ENCODE measurements around the gene PTPN23.

Gene PTPN23

GRCh38 chr3:47421741-47422649, 41.2 kb downstream of the PTPN23 start:
- DNase-seq, result no peak

- no peak for DNase-seq
Observed at GRCh38 chr3:47422743-47423142, 41.9 kb downstream of the PTPN23 start.

DNA sequence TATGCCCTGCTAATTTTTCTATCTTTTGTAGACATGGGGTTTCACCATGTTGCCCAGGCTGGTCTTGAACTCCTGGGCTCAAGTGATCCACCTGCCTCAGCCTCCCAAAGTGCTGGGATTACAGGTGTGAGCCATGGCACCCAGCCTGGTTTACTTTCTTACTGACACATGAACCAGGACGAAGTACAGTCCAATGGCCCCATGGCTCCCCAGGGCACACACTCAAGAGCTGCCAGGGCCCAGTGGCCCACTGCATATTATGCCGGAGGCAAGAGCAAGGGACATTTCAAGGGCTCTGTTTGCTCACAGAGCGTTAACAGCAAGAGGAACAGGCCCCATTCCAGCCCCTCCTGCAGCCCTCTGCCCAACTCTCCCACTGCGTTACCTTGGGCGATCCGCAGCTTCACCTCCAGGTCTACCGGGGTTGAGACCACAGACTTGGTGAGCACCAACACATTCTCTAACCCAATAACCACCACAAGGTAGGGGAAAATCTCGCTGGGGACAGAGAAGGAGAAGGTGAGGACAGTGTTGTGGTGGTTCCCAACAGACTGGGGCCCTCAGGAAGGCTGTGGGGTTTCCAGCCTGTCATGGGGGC, 42.8 kb downstream of the PTPN23 start:
- DNase-seq, result no peak

DNA sequence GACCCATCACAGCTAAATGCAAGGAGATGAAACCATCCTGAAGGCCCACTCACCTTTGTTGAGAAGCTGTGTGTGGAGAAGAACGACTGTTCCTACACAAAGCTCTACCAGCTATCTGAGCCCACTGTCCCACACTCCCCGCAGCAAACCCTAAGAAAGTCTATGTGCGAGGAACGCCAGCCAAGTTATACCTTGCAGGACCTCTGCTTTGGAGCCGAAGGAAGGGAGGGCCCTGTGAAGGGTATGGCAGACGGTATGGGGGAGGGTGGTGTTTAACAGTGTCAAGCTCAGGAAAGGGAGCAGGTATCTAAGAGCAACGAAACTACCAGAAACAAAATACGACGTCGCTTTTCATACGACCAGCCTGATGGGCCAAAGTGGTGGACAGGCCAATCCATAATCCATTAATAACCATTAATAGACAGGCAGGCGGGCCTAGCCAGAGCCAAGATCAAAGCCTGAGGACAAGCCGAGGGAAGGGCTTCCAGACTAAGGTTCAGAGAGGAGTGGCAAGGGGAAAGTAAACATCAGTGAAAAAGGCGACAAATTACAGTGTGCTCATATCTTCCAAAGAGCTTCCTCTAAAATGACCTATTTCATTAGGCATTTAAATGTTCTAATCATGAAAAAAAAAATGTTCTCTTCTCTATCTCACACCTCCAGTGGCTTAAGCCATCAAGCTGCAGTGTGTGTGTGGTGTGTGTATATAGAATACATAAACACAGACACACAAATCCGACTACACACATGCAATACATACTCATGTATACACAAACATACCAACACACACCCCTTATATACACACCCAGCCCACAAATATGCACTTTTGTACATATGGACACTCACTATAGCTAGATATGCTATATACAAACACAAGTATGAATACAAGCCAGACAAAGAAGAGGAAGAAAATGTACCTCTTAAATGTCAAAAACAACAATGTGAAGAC, 43.9 kb downstream of the PTPN23 start:
- no peak for DNase-seq

- DNase-seq, result no peak
Observed at GRCh38 chr3:47425383-47425778, 44.6 kb downstream of the PTPN23 start.

- no peak for DNase-seq
Observed at GRCh38 chr3:47425959-47426358, 45.1 kb downstream of the PTPN23 start.

- no peak for DNase-seq
Observed at GRCh38 chr3:47427866-47428265, 47.0 kb downstream of the PTPN23 start.

- no peak for DNase-seq
Observed at GRCh38 chr3:47428662-47429061, 47.8 kb downstream of the PTPN23 start.

DNA sequence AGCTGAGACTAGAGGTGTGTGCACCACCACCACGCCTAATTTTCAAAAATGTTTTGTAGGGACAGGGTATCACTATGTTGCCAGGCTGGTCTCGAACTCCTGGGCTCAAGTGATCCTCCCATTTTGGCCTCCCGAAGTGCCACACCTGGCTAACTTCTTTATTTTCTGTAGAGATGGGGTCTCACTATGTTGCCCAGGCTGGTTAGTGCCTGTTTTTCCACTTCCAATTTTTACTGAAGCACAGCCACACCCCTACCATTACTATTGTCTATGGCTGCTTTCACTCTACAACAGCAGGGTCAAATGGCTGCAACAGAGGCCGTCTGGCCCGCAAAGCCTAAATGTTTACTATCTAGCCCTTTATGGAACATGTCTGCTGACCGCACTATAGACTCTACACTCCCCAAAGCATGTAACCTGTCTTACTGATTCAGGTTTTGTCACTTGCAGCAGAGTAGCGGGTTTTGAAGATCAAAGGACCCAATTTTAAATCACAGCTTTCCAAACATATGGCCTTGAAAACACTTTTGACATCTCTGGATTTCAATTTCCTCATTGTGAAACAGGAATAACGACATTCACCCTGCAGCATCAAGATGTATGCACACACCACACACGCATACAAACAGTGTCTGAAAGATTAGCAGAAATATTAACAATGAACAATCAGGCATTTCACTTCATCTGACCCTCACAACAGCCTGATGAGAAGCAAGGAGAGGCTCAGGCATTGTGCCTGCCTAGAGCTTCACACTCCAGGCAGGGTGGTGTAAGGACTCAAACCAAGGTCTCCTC, 48.9 kb downstream of the PTPN23 start:
- no peak for DNase-seq

DNA sequence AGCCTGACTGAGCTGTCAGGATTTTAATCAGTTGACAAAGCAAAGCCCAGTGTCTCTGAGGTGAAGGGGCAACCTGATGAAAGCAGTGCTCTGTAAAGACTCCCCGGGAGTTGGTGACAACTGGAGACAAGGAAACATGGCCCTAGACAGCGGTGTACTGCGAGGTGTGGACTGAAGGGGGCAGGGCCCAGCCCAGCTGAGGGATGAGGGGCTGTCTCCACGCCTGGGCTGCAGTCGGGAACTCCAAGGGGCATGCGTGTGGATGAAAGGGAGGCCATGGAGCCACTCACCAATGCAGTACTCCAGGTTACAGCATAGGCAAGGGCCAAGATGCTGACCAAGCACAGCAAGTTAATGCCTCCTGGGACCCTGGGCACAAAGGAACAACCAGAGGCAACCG, 49.8 kb downstream of the PTPN23 start:
- DNase-seq, result no peak

- DNase-seq, result no peak
Observed at GRCh38 chr3:47431225-47431624, 50.4 kb downstream of the PTPN23 start.

DNA sequence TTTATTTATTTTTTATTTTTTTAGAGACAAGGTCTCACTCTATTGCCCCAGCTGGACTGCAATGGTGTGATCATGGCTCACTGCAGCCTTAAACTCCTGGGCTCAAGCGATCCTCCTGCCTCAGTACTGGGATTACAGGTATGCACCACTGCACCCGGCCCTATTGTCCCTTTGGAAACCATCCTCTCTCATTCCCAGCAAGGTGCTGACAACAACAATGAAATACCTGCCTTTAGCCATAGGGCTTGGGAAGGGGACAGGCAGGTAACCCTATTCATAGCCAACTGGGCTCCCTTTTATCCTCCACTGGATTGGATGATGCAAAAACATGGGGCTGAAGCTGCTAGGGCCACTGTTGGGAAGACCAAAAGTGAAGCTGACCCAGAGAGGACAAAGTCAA, 51.9 kb downstream of the PTPN23 start:
- DNase-seq, result no peak

- DNase-seq, result no peak
Observed at GRCh38 chr3:47433796-47434195, 53.0 kb downstream of the PTPN23 start.

GRCh38 chr3:47434849-47435248, 54.0 kb downstream of the PTPN23 start:
- DNase-seq, result no peak

- DNase-seq, result no peak
Observed at GRCh38 chr3:47436180-47436579, 55.4 kb downstream of the PTPN23 start.

- DNase-seq, result no peak
Observed at GRCh38 chr3:47440131-47440530, 59.3 kb downstream of the PTPN23 start.

DNA sequence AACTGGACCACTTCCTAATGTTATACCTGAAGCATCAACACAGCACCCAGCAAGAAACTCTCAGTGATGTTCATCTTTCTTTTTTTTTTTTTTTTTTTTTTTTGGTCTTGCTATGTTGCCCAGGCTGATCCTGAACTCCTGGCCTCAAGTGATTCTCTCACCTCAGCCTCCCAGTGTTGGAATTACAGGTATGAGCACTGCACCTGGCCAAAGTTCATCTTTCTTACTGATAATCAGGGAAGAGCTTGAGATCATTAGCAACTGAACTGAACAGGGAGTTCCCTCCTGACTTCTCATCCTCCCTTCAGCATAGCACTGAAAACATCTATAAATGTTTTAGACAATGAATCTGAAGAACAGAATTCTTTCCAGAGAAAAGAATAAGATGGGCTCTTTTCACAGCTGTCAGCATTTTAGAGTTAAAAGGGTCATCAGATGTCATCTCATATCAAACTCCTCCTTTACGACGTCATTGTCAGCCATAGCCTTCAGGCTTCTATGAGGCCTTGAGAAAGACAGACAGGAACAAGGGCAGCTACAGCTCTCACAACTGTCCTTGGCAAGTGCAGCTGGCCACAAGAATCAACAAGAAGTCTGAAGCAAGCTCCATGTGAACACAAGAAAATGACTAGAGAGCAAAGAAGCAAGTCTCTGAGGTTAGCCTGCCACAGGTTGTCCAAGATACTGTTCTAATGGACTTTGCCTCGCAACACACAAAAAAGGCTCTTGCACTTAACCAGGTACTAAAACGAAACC, 61.2 kb downstream of the PTPN23 start:
- no peak for DNase-seq

DNA sequence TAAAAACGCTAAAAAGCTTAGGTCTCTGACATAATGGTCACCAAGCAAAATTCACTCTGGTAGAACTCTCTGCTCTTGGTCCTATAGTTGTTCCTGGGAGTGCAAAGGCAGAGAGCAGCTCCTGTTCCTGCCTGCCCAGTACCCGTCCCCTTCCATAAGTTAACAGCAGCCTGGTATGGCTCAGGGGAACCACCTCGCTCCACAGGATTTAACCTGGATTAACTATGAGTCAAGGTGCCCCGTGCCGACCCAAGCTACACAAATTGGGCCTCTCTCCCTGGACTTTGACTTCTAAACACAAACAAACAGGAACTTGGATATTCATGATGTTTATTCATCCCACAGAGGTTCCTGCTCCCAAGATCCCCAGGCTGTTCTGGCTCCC, 62.8 kb downstream of the PTPN23 start:
- no peak for DNase-seq

DNA sequence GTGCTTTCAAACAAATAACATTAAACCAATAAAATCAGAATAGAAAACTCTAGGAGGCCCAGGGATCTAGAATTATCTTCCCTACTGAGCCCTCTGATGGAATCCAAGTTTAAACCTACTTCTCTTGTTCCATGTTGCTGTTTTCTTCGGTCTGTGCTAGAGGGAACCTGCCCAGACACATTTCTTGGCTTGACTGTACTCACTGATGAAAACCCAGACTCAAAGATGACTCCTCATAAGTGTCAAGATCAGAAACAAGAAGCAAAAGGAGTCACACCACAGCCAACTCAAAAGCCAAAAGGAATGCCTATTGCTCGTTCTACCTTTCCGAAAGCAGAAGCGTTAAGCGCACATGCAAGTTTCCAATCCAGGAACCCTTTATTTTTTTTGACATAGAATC, 63.3 kb downstream of the PTPN23 start:
- no peak for DNase-seq

GRCh38 chr3:47452453-47453215, 71.8 kb downstream of the PTPN23 start:
- DNase-seq, result no peak
